Measurements from ENCODE around the gene LHFPL2. TPM values are rescaled to one million over a fixed set of nuclear protein-coding genes. Genes with fewer than 3 reads are reported as not detected.

LHFPL2 gene
- total and polyA plus RNA-seq, 2 of the 4 experiments (the other 2 are of a cell fraction): 6.5 to 11.3 TPM

- Histone ChIP-seq H3K4me2 (ENCODE audit: low read depth, low read length) (no peak overlapping the region), H2BK5ac (ENCODE audit: low read depth, low read length, poor library complexity, severe bottlenecking) (no peak overlapping the region), H3K79me1 (ENCODE audit: low read depth in 1 of 2, low read length in 2 of 2) (no peaks in the 10 kb centered on the region), H3K23ac (ENCODE audit: low read depth, low read length) (no peak overlapping the region), H2AK9ac (replicated peaks; ENCODE audit: low read depth, low read length, poor library complexity) (no peak overlapping the region), H2BK120ac (ENCODE audit: low read depth, low read length) (no peak overlapping the region), H3K56ac (ENCODE audit: extremely low read depth, insufficient read depth, low read length) (no peak overlapping the region), H4K20me1 (ENCODE audit: insufficient read depth, low read length) (no peaks in the 10 kb centered on the region), H4K5ac (ENCODE audit: low read depth, low read length) (no peak overlapping the region), H3K4me3 (ENCODE audit: insufficient read depth, low read depth, low read length) (no peak overlapping the region), H3K36me3 (ENCODE audit: control insufficient read depth, insufficient read depth, low read length) (no peaks in the 10 kb centered on the region), H3K9me1 (ENCODE audit: insufficient read depth, low read length) (peaks cover 2% of the 10 kb centered on the region; the same call in 1 of the 2 replicates), H3K4ac (ENCODE audit: low read depth, low read length) (no peak overlapping the region), H3K27me3 (ENCODE audit: control insufficient read depth, insufficient read depth, low read length) (no peaks in the 10 kb centered on the region), H2AK5ac (ENCODE audit: low read depth, low read length) (no peak overlapping the region), H2AFZ (replicated peaks; ENCODE audit: low read length, poor library complexity) (no peak overlapping the region), H3K14ac (replicated peaks; ENCODE audit: low read depth, low read length) (no peak overlapping the region), H4K8ac (ENCODE audit: low read depth in 2 of 2, low read length in 2 of 2) (no peak overlapping the region), H3K9me3 (ENCODE audit: control insufficient read depth, insufficient read depth, low read length) (no peaks in the 10 kb centered on the region), H2BK15ac (ENCODE audit: low read depth, low read length) (no peak overlapping the region), H4K91ac (ENCODE audit: insufficient read depth, low read depth, low read length) (no peak overlapping the region), H3K9ac (ENCODE audit: low read depth, low read length) (no peak overlapping the region), H3K18ac (ENCODE audit: low read depth, low read length) (no peak overlapping the region), H3K27ac (ENCODE audit: insufficient read depth, low read length) (no peak overlapping the region), H3K4me1 (ENCODE audit: control insufficient read depth, insufficient read depth, low read length) (peaks cover 9% of the 10 kb centered on the region), H2BK20ac (ENCODE audit: low read depth, low read length) (no peak overlapping the region)
- dilution Hi-C loops (cut with HindIII; ENCODE audit: low sequenced_read_pairs, unreplicated experiment): no loop called here
- intact Hi-C loops (cut with micrococcal nuclease): no loop called here
- in situ Hi-C loops (cut with MboI; ENCODE audit: low sequenced_read_pairs): no loop called here
- TF ChIP-seq POLR2A (IDR thresholded peaks at IDR 0.05; ENCODE audit: low read depth, low read length) (no peak), FOS (IDR thresholded peaks at IDR 0.05; ENCODE audit: low read depth, low read length) (no peak), MAZ (IDR thresholded peaks at IDR 0.05; ENCODE audit: borderline replicate concordance, low read depth, low read length) (no peak), CEBPB (IDR thresholded peaks at IDR 0.05; ENCODE audit: low read depth, low read length) (no peak), RCOR1 (IDR thresholded peaks at IDR 0.05; ENCODE audit: insufficient replicate concordance, low read length) (no peak), MXI1 (IDR thresholded peaks at IDR 0.05; ENCODE audit: borderline replicate concordance, low read depth, low read length) (no peak), SMC3 (IDR thresholded peaks at IDR 0.05; ENCODE audit: low read depth, low read length) (no peak), NFE2L2 (IDR thresholded peaks at IDR 0.05; ENCODE audit: low read depth, low read length) (no peak), RFX5 (IDR thresholded peaks at IDR 0.05; ENCODE audit: low read depth, low read length) (no peak), MAFK (IDR thresholded peaks at IDR 0.05; ENCODE audit: low read depth, low read length) (no peak), ELK1 (IDR thresholded peaks at IDR 0.05; ENCODE audit: borderline replicate concordance, low read depth, low read length) (no peak), USF2 (IDR thresholded peaks at IDR 0.05; ENCODE audit: low read depth, low read length) (no peak), CTCF (conservative IDR thresholded peaks at IDR 0.05; ENCODE audit: low read depth, low read length) (no peak), CHD1 (IDR thresholded peaks at IDR 0.05; ENCODE audit: low read depth, low read length) (no peak), RAD21 (IDR thresholded peaks at IDR 0.05; ENCODE audit: low read length) (no peak), BHLHE40 (IDR thresholded peaks at IDR 0.05; ENCODE audit: low read depth, low read length) (no peak)
- ChIA-PET POLR2A (ENCODE audit: unreplicated experiment) (no interaction called here), CTCF (no interaction called here)
- ATAC-seq (ENCODE audit: low read depth) (no peak), DNase-seq (no peak)
- BruUV-seq (replicated peaks): no TSS peak
- WGBS, 2 experiments (ENCODE audit: extremely low coverage in 2 of 2, insufficient read length in 1 of 2): no CpG with 5 or more reads among the region's 1 CpG
Measured at GRCh38 chr5:78654386-78654785, 5.8 kb upstream of the LHFPL2 start.

All from IMR-90 (cell line).